ENCODE results near the gene TMEM53.

The TMEM53 gene

GRCh38 chr1:44713321-44713781, 39.1 kb upstream of the TMEM53 start:
- Histone ChIP-seq H3K27ac (ENCODE audit: insufficient read depth in 1 of 2, low read depth in 1 of 2, low read length in 2 of 2, poor library complexity in 1 of 2, severe bottlenecking in 2 of 2) (peak overlapping the region in 1 of 2 experiments; percentile 41), H3K36me3 (ENCODE audit: control insufficient read depth in 4 of 4, insufficient read depth in 4 of 4, low read length in 3 of 4) (no peaks in the 10 kb centered on the region), H3K9me3 (ENCODE audit: control extremely low read depth in 1 of 5, control insufficient read depth in 4 of 5, insufficient read depth in 2 of 5, low read depth in 1 of 5, low read length in 4 of 5) (no peaks in the 10 kb centered on the region), H3K27me3 (replicated peaks in 2 of 5; ENCODE audit: control insufficient read depth in 4 of 5, insufficient read depth in 5 of 5, low read length in 4 of 5) (no peaks in the 10 kb centered on the region), H3K4me1 (ENCODE audit: control extremely low read depth in 1 of 4, control insufficient read depth in 4 of 4, insufficient read depth in 4 of 4, low read length in 3 of 4) (peaks cover 3 to 39% (median 31%) of the 10 kb centered on the region in 4 experiments), H3K4me3 (ENCODE audit: control insufficient read depth in 1 of 7, extremely low read depth in 1 of 7, insufficient read depth in 4 of 7, low read depth in 2 of 7, low read length in 6 of 7) (peak overlapping the region in 2 of 7 experiments; percentile 24 to 30)
- DNase-seq: peak in 2 of 3 donors; percentile 84 to 90
- CTCF ChIA-PET: interaction anchor here (0.9 to 2.2 kb wide), 4 partner anchors 13 to 455 kb away, joined by 3 to 5 read pairs (median 4); no protein-coding TSS in a partner anchor
- WGBS (ENCODE audit: insufficient coverage): 19% methylated on average over 4 of the region's 6 CpGs
- POLR2A ChIA-PET: interaction anchor here (1.3 kb wide), 1 partner anchor 15 kb away, joined by 3 read pairs; no protein-coding TSS in a partner anchor

DNA sequence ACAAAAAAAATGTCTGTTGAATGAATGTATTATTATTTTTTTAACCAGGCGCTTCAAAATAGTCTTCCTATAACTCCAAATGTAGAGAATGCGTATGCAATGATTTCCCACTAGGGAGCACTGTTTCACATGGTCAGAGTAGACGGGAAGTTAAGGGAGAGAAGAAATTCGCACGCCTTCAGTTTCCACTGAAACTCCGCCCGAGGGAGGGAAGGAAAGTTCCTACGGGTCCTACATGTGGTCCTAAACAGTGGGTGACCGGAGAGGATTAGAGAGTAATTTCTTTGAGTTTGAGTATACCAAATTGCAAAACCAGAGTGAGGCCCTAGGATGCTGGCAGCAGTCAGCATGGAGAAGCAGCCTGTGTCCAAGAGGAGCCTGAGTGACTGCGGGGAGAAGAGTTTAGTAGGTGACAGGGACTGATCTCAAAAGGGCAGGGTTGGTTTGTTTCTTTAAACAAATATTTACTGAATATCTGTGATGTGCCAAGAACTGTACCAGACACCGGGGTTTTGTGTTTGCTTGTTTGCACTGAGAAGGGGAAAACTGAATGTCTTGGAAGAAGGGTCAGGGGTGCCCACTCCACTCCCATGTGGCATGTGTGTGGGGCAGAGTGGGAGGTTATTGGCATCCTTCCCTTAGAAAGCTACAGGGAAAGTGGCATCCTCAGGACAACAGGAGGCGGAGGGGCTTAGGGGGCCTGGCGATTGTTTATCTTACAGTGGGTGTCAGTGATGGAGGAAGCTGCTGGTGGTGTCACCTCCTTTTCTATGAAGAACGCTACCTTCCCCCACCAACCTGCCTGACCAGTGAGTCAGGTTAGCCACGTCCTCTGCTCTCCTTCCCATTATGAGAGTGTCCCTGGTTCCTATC, 33.9 kb upstream of the TMEM53 start:
- H3K9me3 ChIP-seq (ENCODE audit: control extremely low read depth in 1 of 5, control insufficient read depth in 4 of 5, insufficient read depth in 2 of 5, low read depth in 1 of 5, low read length in 4 of 5): no peaks in the 10 kb centered on the region
- no peak overlapping the region for H3K27ac ChIP-seq (ENCODE audit: insufficient read depth in 1 of 2, low read depth in 1 of 2, low read length in 2 of 2, poor library complexity in 1 of 2, severe bottlenecking in 2 of 2)
- H3K4me3 ChIP-seq (ENCODE audit: control insufficient read depth in 1 of 7, extremely low read depth in 1 of 7, insufficient read depth in 4 of 7, low read depth in 2 of 7, low read length in 6 of 7): peak overlapping the region in 3 of 7 experiments; percentile 6 to 31 (median 20)
- peak; percentile 63 to 75 (median 71) for DNase-seq
- no peaks in the 10 kb centered on the region for H3K27me3 ChIP-seq (replicated peaks in 2 of 5; ENCODE audit: control insufficient read depth in 4 of 5, insufficient read depth in 5 of 5, low read length in 4 of 5)
- CTCF ChIA-PET: interaction anchor here (0.9 to 2.0 kb wide), 11 partner anchors 10 to 55 kb away, joined by 3 to 18 read pairs (median 4); no protein-coding TSS in a partner anchor
- no peaks in the 10 kb centered on the region for H3K36me3 ChIP-seq (ENCODE audit: control insufficient read depth in 4 of 4, insufficient read depth in 4 of 4, low read length in 3 of 4)
- 41% methylated on average over 12 of the region's 15 CpGs for WGBS (ENCODE audit: insufficient coverage)
- H3K4me1 ChIP-seq (ENCODE audit: control extremely low read depth in 1 of 4, control insufficient read depth in 4 of 4, insufficient read depth in 4 of 4, low read length in 3 of 4): peaks cover 0 to 14% (median 7%) of the 10 kb centered on the region in 4 experiments
- POLR2A ChIA-PET: no interaction called here

DNA sequence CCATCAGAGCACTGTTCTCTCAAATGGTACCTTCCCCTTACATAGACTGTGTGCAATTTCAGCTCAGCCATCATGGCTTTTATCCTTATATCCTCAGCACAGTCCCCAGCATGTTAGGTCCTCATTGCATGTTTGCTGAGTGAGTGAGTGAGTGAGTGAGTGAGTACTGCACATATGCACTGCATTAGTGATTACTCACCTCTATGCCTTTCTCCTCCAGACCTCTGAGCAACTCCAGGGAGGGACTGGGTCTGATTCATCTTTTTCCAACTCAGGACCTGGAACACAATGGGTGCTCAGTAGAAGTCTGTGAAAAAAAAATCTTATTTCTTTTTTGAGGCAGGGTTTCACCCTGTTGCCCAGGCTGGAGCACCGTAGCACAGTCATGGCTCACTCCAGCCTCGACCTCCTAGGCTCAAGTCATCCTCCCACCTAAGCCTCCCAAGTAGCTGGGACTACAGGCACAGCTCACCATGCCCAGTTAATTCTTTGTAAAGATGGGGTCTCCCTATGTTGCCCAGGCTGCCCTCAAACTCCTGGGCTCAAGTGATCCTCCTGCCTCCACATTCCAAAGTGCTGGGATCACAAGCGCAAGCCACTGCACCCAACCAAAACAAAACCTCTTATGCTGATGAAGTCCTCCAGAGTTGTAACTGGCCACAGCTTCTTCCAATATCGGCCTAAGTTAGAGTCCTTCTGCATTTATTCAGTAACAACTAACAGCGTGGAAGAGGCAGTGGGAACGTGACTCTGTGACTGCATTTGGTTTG, 33.0 kb upstream of the TMEM53 start:
- CTCF ChIA-PET: interaction anchor here (0.8 to 2.2 kb wide), 7 partner anchors 11 to 34 kb away, joined by 3 to 18 read pairs (median 5); partner anchors contain the start of gene TMEM53
- Histone ChIP-seq H3K4me1 (ENCODE audit: control extremely low read depth in 1 of 4, control insufficient read depth in 4 of 4, insufficient read depth in 4 of 4, low read length in 3 of 4) (peaks cover 0 to 5% (median 1%) of the 10 kb centered on the region in 4 experiments), H3K27ac (ENCODE audit: insufficient read depth in 1 of 2, low read depth in 1 of 2, low read length in 2 of 2, poor library complexity in 1 of 2, severe bottlenecking in 2 of 2) (no peak overlapping the region), H3K36me3 (ENCODE audit: control insufficient read depth in 4 of 4, insufficient read depth in 4 of 4, low read length in 3 of 4) (no peaks in the 10 kb centered on the region), H3K4me3 (ENCODE audit: control insufficient read depth in 1 of 7, extremely low read depth in 1 of 7, insufficient read depth in 4 of 7, low read depth in 2 of 7, low read length in 6 of 7) (no peak overlapping the region), H3K9me3 (ENCODE audit: control extremely low read depth in 1 of 5, control insufficient read depth in 4 of 5, insufficient read depth in 2 of 5, low read depth in 1 of 5, low read length in 4 of 5) (no peaks in the 10 kb centered on the region), H3K27me3 (replicated peaks in 2 of 5; ENCODE audit: control insufficient read depth in 4 of 5, insufficient read depth in 5 of 5, low read length in 4 of 5) (no peaks in the 10 kb centered on the region)
- WGBS (ENCODE audit: insufficient coverage): 95% methylated on average over 3 of the region's 6 CpGs
- POLR2A ChIA-PET: interaction anchor here (0.8 kb wide), 1 partner anchor 14 kb away, joined by 3 read pairs; no protein-coding TSS in a partner anchor
- DNase-seq: no peak

- H3K36me3 ChIP-seq (ENCODE audit: control insufficient read depth in 4 of 4, insufficient read depth in 4 of 4, low read length in 3 of 4): no peaks in the 10 kb centered on the region
- H3K27ac ChIP-seq (ENCODE audit: insufficient read depth in 1 of 2, low read depth in 1 of 2, low read length in 2 of 2, poor library complexity in 1 of 2, severe bottlenecking in 2 of 2): no peak overlapping the region
- H3K9me3 ChIP-seq (ENCODE audit: control extremely low read depth in 1 of 5, control insufficient read depth in 4 of 5, insufficient read depth in 2 of 5, low read depth in 1 of 5, low read length in 4 of 5): no peaks in the 10 kb centered on the region
- ChIA-PET CTCF (interaction anchor here (0.8 to 2.2 kb wide), 6 partner anchors 9 to 33 kb away, joined by 3 to 18 read pairs (median 8); partner anchors contain the start of genes RNU5D-1 and TMEM53), POLR2A (no interaction called here)
- peaks cover 0 to 5% (median 1%) of the 10 kb centered on the region in 4 experiments for H3K4me1 ChIP-seq (ENCODE audit: control extremely low read depth in 1 of 4, control insufficient read depth in 4 of 4, insufficient read depth in 4 of 4, low read length in 3 of 4)
- H3K27me3 ChIP-seq (replicated peaks in 2 of 5; ENCODE audit: control insufficient read depth in 4 of 5, insufficient read depth in 5 of 5, low read length in 4 of 5): no peaks in the 10 kb centered on the region
- H3K4me3 ChIP-seq (ENCODE audit: control insufficient read depth in 1 of 7, extremely low read depth in 1 of 7, insufficient read depth in 4 of 7, low read depth in 2 of 7, low read length in 6 of 7): no peak overlapping the region
- DNase-seq: no peak
- 95% methylated on average over 2 of the region's 2 CpGs for WGBS (ENCODE audit: insufficient coverage)
Observed at GRCh38 chr1:44705938-44706337, 31.7 kb upstream of the TMEM53 start.

DNA sequence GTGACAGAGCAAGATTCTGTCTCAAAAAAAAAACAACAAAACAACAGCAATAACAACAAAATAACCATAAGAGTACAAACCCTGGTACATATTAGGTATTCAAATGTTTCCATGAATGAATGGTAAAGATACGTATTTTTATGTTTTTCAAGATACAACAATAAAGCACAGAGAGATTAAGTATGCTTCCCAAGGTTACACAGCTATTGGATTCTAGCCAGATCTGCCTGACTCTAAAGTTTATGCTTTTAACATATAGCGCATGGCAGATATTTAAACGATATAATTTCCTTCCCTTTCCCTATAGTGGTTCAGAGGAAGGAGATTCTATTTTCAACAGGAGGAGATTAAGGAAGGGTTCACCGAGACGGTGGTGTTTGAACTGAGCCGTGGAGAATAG, 31.2 kb upstream of the TMEM53 start:
- POLR2A ChIA-PET: no interaction called here
- Histone ChIP-seq H3K36me3 (ENCODE audit: control insufficient read depth in 4 of 4, insufficient read depth in 4 of 4, low read length in 3 of 4) (no peaks in the 10 kb centered on the region), H3K4me3 (ENCODE audit: control insufficient read depth in 1 of 7, extremely low read depth in 1 of 7, insufficient read depth in 4 of 7, low read depth in 2 of 7, low read length in 6 of 7) (no peak overlapping the region), H3K9me3 (ENCODE audit: control extremely low read depth in 1 of 5, control insufficient read depth in 4 of 5, insufficient read depth in 2 of 5, low read depth in 1 of 5, low read length in 4 of 5) (no peaks in the 10 kb centered on the region), H3K27me3 (replicated peaks in 2 of 5; ENCODE audit: control insufficient read depth in 4 of 5, insufficient read depth in 5 of 5, low read length in 4 of 5) (no peaks in the 10 kb centered on the region), H3K27ac (ENCODE audit: insufficient read depth in 1 of 2, low read depth in 1 of 2, low read length in 2 of 2, poor library complexity in 1 of 2, severe bottlenecking in 2 of 2) (no peak overlapping the region), H3K4me1 (ENCODE audit: control extremely low read depth in 1 of 4, control insufficient read depth in 4 of 4, insufficient read depth in 4 of 4, low read length in 3 of 4) (peaks cover 0 to 5% (median 1%) of the 10 kb centered on the region in 4 experiments)
- CTCF ChIA-PET: interaction anchor here (1.9 to 2.2 kb wide), 2 partner anchors 18 to 33 kb away, joined by 5 to 11 read pairs; partner anchors contain the start of gene TMEM53
- no peak for DNase-seq
- WGBS (ENCODE audit: insufficient coverage): 88% methylated on average over 4 of the region's 6 CpGs

- no peaks in the 10 kb centered on the region for H3K27me3 ChIP-seq (replicated peaks in 2 of 5; ENCODE audit: control insufficient read depth in 4 of 5, insufficient read depth in 5 of 5, low read length in 4 of 5)
- H3K36me3 ChIP-seq (ENCODE audit: control insufficient read depth in 4 of 4, insufficient read depth in 4 of 4, low read length in 3 of 4): no peaks in the 10 kb centered on the region
- H3K9me3 ChIP-seq (ENCODE audit: control extremely low read depth in 1 of 5, control insufficient read depth in 4 of 5, insufficient read depth in 2 of 5, low read depth in 1 of 5, low read length in 4 of 5): no peaks in the 10 kb centered on the region
- no peak overlapping the region for H3K27ac ChIP-seq (ENCODE audit: insufficient read depth in 1 of 2, low read depth in 1 of 2, low read length in 2 of 2, poor library complexity in 1 of 2, severe bottlenecking in 2 of 2)
- no peak overlapping the region for H3K4me3 ChIP-seq (ENCODE audit: control insufficient read depth in 1 of 7, extremely low read depth in 1 of 7, insufficient read depth in 4 of 7, low read depth in 2 of 7, low read length in 6 of 7)
- POLR2A ChIA-PET: no interaction called here
- peaks cover 0 to 25% (median 15%) of the 10 kb centered on the region in 4 experiments for H3K4me1 ChIP-seq (ENCODE audit: control extremely low read depth in 1 of 4, control insufficient read depth in 4 of 4, insufficient read depth in 4 of 4, low read length in 3 of 4)
- WGBS (ENCODE audit: insufficient coverage): 95% methylated on average over 4 of the region's 7 CpGs
- DNase-seq: no peak
- CTCF ChIA-PET: interaction anchor here (0.8 kb wide), 1 partner anchor 8 kb away, joined by 3 read pairs; no protein-coding TSS in a partner anchor
Observed at GRCh38 chr1:44701141-44701573, 26.9 kb upstream of the TMEM53 start.

Data from common myeloid progenitor, CD34-positive (primary cell).